ACC112 (cell line): Measurements from ENCODE around the gene C21orf58.

Experiments used
- H2AFZ ChIP-seq: fragments of 200-600 bp; sonication (generic); one replicate; pipeline ENCODE4 v1.6.0; 2017; ENCODE audit warnings: antibody characterized with exemption, low read length; ENCODE audit not compliant: unreplicated experiment
- H3K27ac ChIP-seq: fragments of 200-600 bp; sonication (generic); 2 replicates; pipeline ENCODE4 v1.5.1; 2014; ENCODE audit warnings: low read depth, mild to moderate bottlenecking, antibody characterized with exemption, low read length, moderate library complexity
- H3K27me3 ChIP-seq: fragments of 200-600 bp; sonication (generic); 2 replicates; pipeline ENCODE4 v1.6.1; 2014; ENCODE audit warnings: mild to moderate bottlenecking, antibody characterized with exemption, low read length, moderate library complexity, mixed read lengths; ENCODE audit not compliant: insufficient read depth
- H3K36me3 ChIP-seq: fragments of 200-600 bp; sonication (generic); 2 replicates; pipeline ENCODE4 v1.6.1; 2016; ENCODE audit warnings: mild to moderate bottlenecking, antibody characterized with exemption, low read length, moderate library complexity, mixed read lengths; ENCODE audit not compliant: insufficient read depth
- H3K4me1 ChIP-seq: fragments of 200-600 bp; sonication (generic); one replicate; pipeline ENCODE4 v1.6.1; 2016; ENCODE audit warnings: low read length, mixed read lengths; ENCODE audit not compliant: insufficient read depth, unreplicated experiment, control insufficient read depth
- H3K4me3 ChIP-seq: fragments of 200-600 bp; sonication (generic); 2 replicates; pipeline ENCODE4 v1.5.1; 2014; ENCODE audit warnings: mild to moderate bottlenecking, low read depth, low read length
- H3K79me2 ChIP-seq: fragments of 200-600 bp; sonication (generic); one replicate; pipeline ENCODE4 v1.6.0; 2016; ENCODE audit warnings: low read length; ENCODE audit not compliant: control insufficient read depth, unreplicated experiment, insufficient read depth

C21orf58 gene

DNA sequence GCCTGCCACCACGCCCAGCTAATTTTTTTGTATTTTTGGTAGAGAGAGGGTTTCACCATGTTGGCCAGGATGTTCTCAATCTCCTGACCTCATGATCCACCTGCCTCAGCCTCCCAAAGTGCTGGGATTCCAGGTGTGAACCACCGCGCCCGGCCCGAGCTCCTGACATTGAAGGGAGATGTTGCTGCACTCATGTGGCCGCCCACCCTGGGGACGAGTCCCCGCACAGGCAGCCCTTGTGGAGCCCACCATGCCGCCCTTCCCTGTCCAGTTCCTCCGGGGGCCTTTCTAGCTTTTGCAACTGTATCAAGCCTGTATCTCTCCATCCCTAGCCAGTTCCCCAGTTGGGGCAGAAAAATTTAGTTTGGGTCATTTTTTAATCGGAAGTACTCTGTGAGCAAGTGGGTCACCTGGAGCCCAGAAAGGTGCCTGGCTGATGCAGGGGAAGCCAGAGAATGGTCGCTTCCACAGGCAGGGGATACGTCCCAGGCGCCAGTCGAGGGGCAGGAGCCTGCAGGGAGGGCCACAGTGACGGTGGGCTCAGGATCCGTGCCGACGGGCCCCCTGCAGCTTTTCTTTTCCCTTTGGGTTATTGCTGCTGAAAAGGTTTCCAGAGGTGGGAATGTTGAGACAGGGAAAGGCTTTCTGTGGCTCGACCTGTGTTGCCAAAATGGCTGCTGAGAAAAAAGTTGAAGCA lies 20.7 kb upstream of the C21orf58 start:
- no peak overlapping the region for H3K27ac ChIP-seq
- H3K79me2 ChIP-seq: peaks cover 29% of the 10 kb centered on the region
- H3K4me1 ChIP-seq: no peaks in the 10 kb centered on the region
- H3K27me3 ChIP-seq: no peaks in the 10 kb centered on the region
- H2AFZ ChIP-seq: no peak overlapping the region
- no peak overlapping the region for H3K4me3 ChIP-seq
- peaks cover 17% of the 10 kb centered on the region for H3K36me3 ChIP-seq

DNA sequence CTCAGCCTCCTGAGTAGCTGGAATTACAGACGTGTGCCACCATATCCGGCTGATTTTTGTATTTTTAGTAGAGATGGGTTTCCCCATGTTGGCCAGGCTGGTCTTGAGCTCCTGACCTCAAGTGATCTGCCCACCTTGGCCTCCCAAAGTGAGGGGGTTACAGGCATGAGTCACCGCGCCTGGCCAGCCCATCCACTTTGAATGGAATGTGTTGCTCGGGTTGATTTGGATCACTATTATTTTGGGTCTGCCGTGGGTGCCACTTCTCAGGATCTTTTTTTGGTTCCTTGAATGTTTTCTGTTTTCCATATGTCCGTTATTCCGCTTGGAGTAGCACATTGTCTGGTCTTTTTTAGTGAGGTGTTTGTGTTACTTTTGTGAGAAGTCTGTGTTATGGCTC lies 17.3 kb upstream of the C21orf58 start:
- Histone ChIP-seq H3K27me3 (no peaks in the 10 kb centered on the region), H3K79me2 (peaks cover 42% of the 10 kb centered on the region), H3K36me3 (peaks cover 34% of the 10 kb centered on the region), H2AFZ (no peak overlapping the region), H3K27ac (no peak overlapping the region), H3K4me1 (no peaks in the 10 kb centered on the region), H3K4me3 (no peak overlapping the region)

GRCh38 chr21:46336603-46337002 lies 12.9 kb upstream of the C21orf58 start:
- Histone ChIP-seq H3K79me2 (peaks cover 21% of the 10 kb centered on the region), H3K36me3 (peaks cover 40% of the 10 kb centered on the region), H3K4me1 (peaks cover 12% of the 10 kb centered on the region), H2AFZ (no peak overlapping the region), H3K27me3 (no peaks in the 10 kb centered on the region), H3K4me3 (no peak overlapping the region), H3K27ac (no peak overlapping the region)

DNA sequence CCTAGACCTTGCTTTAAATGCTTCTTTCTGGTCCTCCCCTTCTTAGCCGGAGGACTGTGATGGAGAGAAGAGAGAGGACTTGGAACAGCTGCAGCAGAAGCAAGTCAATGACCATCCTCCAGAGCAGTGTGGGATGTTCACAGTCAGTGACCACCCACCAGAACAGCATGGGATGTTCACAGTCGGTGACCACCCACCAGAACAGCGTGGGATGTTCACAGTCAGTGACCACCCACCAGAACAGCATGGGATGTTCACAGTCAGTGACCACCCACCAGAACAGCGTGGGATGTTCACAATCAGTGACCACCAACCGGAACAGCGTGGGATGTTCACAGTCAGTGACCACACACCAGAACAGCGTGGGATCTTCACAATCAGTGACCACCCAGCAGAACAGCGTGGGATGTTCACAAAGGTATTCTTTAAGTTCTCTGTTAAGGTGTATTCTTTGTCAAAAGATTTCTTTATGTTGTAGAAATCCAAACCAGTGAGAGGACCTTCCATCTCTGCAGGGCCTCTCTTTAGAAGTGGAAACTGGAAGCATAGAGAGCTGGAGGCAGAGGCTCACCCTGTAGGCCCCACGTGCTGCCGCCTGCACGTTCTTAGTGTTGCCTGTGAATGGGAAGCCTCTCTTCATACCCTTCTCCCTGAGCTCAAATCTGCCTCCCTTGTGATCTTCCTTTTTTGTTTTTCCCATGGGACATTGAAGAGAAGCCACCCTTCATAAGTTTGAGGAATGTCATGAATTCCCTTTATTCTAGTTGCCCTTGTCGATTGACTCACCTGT lies 10.9 kb upstream of the C21orf58 start:
- Histone ChIP-seq H3K27ac (no peak overlapping the region), H3K4me1 (peaks cover 12% of the 10 kb centered on the region), H3K36me3 (peaks cover 34% of the 10 kb centered on the region), H2AFZ (no peak overlapping the region), H3K27me3 (no peaks in the 10 kb centered on the region), H3K4me3 (no peak overlapping the region), H3K79me2 (peaks cover 31% of the 10 kb centered on the region)

GRCh38 chr21:46329796-46330195 lies 6.1 kb upstream of the C21orf58 start:
- no peak overlapping the region for H3K27ac ChIP-seq
- H3K79me2 ChIP-seq: peaks cover 58% of the 10 kb centered on the region
- peaks cover 4% of the 10 kb centered on the region; the same call in 1 of the 2 replicates for H3K36me3 ChIP-seq
- H3K4me3 ChIP-seq: no peak overlapping the region
- H3K27me3 ChIP-seq: no peaks in the 10 kb centered on the region
- no peak overlapping the region for H2AFZ ChIP-seq
- H3K4me1 ChIP-seq: peaks cover 23% of the 10 kb centered on the region

DNA sequence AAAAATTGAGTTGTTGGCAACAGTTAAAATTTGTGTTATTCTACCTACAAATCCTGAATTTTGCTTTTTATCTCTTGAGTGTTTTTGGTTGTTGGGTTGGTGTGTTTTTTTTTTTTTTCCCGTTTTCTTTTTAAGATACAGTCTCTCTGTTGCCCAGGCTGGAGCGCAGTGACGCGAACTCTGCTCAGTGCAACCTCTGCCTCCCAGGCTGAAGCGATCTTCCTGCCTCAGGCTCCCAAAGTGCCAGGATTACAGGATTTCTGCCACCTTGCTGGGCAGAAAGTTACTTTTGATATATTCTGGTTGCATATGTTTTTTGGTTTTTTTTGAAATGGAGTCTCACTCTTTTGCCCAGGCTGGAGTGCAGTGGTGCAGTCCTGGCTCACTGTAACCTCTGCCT lies 4.5 kb upstream of the C21orf58 start:
- no peak overlapping the region for H2AFZ ChIP-seq

GRCh38 chr21:46327711-46328110 lies 4.0 kb upstream of the C21orf58 start:
- peaks cover 70% of the 10 kb centered on the region for H3K79me2 ChIP-seq
- H3K4me1 ChIP-seq: peaks cover 19% of the 10 kb centered on the region
- 0 out of 2 replicates have a peak, but pooled peaks cover 3% of the 10 kb centered on the region for H3K36me3 ChIP-seq

More for the DNA sequence above, 4.5 kb upstream of the C21orf58 start:
- no peaks in the 10 kb centered on the region for H3K27me3 ChIP-seq
- H3K4me1 ChIP-seq: peaks cover 23% of the 10 kb centered on the region
- no peak overlapping the region for H3K4me3 ChIP-seq
- 0 out of 2 replicates have a peak, but pooled peaks cover 3% of the 10 kb centered on the region for H3K36me3 ChIP-seq
- no peak overlapping the region for H3K27ac ChIP-seq
- peaks cover 66% of the 10 kb centered on the region for H3K79me2 ChIP-seq

GRCh38 chr21:46326110-46326703 lies 2.5 kb upstream of the C21orf58 start:
- no peak overlapping the region for H2AFZ ChIP-seq
- H3K27me3 ChIP-seq: no peaks in the 10 kb centered on the region
- peaks cover 23% of the 10 kb centered on the region for H3K4me1 ChIP-seq
- H3K79me2 ChIP-seq: peaks cover 83% of the 10 kb centered on the region
- H3K36me3 ChIP-seq: no peaks in the 10 kb centered on the region; the same call in 1 of the 2 replicates
- H3K4me3 ChIP-seq: peak overlapping the region; percentile 93; the same call in 1 of the 2 replicates
- H3K27ac ChIP-seq: no peak overlapping the region

More at GRCh38 chr21:46327711-46328110, 4.0 kb upstream of the C21orf58 start:
- Histone ChIP-seq H3K27ac (no peak overlapping the region), H2AFZ (no peak overlapping the region), H3K4me3 (no peak overlapping the region), H3K27me3 (no peaks in the 10 kb centered on the region)

DNA sequence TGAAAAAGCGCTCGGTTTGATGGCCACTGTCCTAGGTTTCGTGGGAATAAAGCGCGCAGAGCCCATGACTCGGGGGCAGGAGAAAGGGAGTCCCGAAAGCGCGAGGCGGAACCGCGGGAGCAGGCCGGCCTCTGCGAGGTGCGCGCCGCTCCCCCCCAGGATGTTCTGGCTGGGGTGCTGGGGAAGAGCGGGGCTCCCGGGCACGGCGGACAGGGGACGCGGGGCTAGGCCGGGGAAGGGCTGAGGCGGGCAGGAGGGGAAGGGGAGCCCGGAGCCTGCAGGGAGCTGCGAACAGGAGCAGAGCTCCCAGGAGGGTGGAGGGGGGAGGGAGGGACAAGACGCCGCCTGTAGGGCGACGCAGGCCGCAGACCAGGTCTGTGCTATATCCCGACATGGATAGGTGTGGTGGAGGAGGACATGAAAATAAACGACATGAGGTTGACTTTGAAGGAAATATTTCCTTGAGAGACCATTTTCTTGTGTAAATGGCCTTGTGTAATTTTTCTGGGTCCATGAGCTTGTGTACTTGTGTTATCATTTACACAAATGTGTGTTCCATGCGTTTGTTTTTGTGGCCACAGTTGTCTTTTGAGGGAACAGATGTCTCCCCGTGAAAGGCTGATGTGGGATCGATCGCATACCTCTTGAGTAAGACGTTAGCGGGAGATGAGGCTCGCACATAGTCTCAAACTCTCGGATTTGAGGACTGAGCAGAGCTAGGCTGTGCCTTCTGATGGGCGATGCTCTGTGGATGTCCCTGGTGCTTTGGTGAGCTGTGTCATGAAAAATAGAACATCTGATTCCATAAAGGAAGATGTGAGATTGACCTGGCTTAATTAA lies 1.6 kb upstream of the C21orf58 start:
- Histone ChIP-seq H3K4me1 (peaks cover 29% of the 10 kb centered on the region), H3K4me3 (peak overlapping the region; percentile 93), H3K27ac (peak overlapping the region; percentile 74), H3K27me3 (no peaks in the 10 kb centered on the region), H3K36me3 (no peaks in the 10 kb centered on the region; the same call in 1 of the 2 replicates), H2AFZ (peak overlapping the region; percentile 94), H3K79me2 (peaks cover 83% of the 10 kb centered on the region)
